Inflammatory macrophage treated with lipopolysaccharide for 4 hours (primary cell): ENCODE measurements around the gene HMG20A.
A peak's percentile ranks its signal among the peaks of the same experiment; 100 is the strongest.

Experiments used
- DNase-seq: peaks from one replicate; pipeline ENCODE4 v3.0.0-alpha.2; 2020

HMG20A gene

GRCh38 chr15:77436822-77437221 lies 16.1 kb downstream of the HMG20A start:
- DNase-seq, result no peak

DNA sequence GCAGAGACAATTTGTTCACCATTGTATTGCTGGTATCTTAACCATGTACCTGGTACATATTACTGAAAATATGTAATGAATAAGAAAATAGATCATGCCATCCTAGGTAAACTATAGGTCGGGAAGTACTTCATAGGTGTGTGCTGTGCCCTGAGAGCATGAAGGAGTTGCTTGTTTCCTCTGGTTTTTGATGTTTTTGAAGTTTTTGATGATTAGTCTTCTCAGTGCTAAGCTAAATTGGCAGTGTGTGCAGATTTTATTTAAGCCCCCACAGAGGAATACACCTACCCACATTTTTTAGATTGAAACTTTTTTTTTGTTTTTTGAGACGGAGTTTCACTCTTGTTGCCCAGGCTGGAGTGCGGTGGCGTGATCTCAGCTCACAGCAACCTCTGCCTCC lies 16.6 kb downstream of the HMG20A start:
- no peak for DNase-seq

- DNase-seq, result no peak
These were observed 19.8 kb downstream of the HMG20A start for GRCh38 chr15:77440378-77440999.

DNA sequence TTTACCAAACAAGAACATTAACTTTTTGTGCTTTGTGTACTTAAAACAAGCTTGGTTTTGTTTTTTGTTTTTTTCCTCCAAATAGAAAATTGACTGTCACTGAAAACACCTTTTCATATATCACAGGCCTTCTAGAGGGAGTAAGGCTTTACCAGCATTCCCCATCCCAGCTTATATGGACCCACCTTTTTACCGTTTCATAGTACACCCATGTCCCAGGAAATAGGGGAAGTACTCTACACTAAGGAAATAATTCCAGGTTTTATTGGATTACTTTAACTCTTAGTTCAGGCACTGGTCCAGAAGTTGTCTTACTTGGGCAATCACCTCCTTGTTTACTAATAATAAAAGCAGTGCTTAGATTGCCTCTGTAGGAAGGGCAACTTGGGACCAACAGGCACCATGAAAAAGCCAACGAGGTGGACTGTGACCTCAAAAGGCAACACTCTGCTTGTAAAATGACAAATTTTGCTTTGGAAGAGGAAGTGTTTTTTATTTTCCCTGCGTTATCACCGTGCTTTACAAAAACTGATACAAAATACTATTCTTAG lies 26.2 kb downstream of the HMG20A start:
- no peak for DNase-seq

DNA sequence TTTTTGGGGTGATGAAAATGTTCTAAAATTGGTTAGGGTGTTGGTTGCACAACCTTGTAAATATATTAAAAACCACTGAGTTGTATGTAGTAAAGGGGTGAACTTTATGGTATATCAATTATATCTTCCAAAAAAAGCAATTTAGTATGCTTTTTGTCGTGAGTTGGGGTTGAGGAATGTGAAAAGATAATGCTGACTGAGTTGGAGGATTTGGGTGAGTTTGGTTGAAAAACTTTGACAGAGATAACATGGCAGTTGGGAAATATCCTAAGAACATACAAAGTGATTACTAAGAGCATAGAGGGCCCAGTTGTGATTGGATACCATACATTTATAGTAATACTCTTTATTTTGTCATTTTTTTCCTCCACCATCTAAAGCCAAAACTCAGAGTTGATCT lies 33.6 kb downstream of the HMG20A start:
- no peak for DNase-seq

- peak; percentile 12 for DNase-seq
These were observed 34.3 kb downstream of the HMG20A start for GRCh38 chr15:77454951-77455350.

DNA sequence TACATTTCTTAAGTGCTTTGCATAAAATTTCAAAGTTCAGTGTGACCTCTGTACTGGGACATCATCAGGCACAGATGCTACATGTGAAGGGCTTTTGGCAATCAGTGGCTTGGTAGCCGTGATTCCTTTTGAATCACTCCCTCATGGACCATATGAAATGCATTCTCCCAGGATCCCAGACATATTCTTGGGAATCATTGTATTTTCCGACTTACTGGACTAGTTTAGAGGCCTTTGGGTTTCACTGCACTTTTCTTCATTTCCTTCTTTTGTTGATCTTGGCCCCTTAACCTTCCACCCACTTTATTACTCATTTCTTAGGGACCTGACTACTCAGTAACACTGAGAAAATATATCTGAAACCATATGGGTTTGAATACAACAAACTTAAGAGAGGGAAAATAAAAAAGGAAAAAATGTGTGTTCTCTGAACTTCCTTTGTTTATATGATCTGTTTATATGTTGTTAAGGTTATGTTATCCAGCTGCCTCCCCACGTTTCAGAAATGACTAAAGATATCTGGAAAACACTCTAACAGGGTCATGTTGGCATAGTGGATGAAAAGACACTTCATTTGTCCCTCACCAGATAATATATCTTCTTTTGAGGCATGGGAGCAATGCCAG lies 35.1 kb downstream of the HMG20A start:
- DNase-seq, result no peak

- no peak for DNase-seq
These were observed 36.1 kb downstream of the HMG20A start for GRCh38 chr15:77456746-77457145.

GRCh38 chr15:77457191-77457904 lies 36.7 kb downstream of the HMG20A start:
- DNase-seq, result no peak

DNA sequence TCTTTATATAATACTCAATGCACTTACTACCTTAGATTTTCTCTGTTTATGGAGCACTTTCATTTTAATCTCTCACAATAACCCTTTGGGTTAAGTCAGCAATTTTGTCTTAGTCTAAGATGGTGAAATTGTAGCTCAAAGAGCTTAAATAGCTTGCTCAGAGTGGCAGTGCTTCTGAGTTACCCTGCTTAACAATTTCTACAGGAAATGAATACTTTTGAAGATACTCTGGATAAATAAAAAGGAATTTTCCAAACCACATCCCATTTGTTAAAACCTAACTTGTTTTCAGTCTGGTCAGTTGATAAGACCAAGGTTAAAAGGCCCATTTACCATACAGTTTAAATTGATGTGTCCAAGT lies 37.2 kb downstream of the HMG20A start:
- no peak for DNase-seq

DNA sequence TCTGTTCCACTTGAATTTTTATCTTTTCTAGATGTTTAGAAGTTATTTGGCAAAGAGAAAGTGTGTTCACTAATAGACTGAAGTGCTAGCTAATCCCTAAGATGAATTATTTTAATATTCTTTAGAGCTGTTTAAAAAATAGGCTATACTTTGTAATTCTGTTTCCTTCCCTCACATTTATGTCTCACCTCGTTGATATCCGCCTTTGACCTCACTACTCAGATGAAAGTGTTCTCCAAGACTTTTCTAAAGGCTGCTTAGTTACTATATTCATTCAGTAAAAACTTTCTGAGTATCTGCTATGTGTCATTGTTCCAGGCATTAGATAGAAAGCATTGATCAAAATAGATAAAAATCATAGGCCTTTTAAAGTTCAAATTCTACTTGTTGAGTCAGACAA lies 38.3 kb downstream of the HMG20A start:
- no peak for DNase-seq

DNA sequence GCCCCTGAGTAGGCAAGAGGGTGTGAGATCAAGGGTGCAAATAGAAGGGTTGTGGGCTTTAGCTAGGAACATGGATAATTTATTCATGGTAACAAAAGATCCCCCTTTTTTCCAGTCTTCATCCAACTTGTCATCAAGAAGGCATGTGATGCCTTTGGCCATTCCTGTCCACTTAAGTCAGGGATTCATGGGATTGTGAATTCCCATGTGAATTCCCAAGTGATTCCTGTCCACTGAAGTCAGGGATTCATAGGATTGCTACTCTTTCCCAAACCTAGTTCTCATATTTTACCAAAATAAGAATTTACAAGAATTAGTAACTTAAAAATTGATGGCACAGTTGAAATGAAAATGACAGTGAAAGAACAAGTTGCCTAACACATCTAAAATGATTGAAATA lies 40.8 kb downstream of the HMG20A start:
- DNase-seq, result no peak

DNA sequence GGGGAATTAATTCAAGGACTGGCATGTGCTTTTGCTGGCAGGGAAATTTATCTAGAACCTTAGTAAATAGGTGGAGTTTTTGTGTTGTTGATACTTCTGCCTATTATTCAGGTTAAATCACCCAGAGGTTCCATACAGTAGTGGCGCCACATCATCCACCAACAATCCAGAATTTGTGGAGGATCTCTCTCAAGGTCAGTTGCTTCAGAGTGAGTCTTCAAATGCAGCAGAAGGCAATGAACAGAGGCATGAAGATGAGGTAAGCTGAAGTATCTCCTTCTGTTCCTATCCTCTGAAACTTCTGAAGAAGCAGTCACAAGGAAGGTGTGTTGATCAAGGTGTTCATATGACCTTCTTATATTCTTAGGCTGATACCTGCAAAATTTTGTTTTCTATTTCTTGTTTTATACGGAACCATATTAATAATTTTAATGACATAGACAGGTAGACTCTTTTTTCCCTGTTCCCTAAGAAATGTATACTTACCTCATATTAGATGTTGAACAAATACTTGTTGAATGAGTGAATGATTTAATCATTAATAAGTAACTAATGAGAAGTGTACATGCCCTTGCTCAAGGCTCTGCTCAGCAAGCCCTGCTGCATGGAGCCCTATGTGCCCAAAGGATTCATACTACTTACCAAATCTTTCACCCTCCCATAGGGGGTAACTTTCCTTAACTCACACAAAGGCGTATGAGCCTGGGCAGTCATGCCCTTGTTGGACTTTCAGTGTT lies 43.6 kb downstream of the HMG20A start:
- DNase-seq, result no peak

DNA sequence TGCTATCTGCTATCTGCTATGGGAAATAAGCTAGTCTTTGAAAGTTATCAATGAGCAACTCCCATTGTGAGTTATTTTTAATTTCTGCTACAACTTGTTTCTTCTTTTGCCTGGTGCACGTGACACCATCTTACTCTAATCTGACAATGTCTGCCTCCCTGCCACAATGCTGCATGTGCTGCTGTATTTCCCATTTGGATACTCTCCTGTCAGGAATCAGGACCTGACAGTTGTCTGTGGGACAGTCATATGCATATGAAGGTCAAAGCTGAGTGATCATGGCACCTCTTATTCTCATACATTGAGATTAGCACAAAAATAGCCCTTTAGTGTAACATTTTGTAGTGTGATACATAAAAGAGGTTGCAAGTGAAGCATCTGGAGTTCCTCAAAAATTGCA lies 45.8 kb downstream of the HMG20A start:
- DNase-seq, result no peak

GRCh38 chr15:77468896-77469295 lies 48.2 kb downstream of the HMG20A start:
- no peak for DNase-seq

DNA sequence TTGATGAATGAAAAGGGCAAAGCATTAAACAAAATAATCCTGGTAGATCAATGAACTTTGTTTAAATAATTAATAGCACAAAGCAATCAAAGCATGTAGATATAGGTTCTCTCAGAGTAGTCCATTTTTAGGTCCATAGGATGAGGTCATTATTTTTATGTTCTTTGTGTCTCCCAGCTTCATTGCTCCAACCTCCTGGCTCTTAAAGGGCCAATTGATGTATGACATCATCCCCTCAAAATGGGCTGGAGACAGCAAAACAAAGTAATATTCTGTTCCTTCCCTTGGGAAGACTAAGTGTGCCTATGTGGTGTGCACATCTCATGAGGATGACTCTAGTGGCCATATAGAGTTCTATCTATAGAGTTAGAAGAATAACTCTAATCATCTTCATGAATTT lies 49.5 kb downstream of the HMG20A start:
- DNase-seq, result no peak

GRCh38 chr15:77473328-77473727 lies 52.6 kb downstream of the HMG20A start:
- DNase-seq, result no peak

GRCh38 chr15:77474310-77474988 lies 53.8 kb downstream of the HMG20A start:
- no peak for DNase-seq

- no peak for DNase-seq
These were observed 54.3 kb downstream of the HMG20A start for GRCh38 chr15:77475001-77475400.

DNA sequence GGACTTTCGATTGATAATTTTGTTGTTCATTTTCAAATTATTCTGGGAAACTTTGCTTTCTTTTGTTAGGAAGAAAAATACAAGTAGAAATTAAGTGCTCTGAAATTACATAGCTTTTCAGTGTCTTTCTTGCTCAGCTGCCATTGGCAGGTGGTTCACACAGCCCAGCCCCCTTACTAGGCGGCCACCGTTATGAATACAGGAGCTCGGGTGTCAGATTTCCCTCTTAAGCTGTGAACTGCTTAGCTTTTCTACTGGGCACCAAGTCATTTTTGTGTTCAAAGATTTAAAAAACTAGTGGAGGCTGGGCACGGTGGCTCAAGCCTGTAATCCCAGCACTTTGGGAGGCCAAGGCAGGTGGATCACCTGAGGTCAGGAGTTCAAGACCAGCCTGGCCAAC lies 55.2 kb downstream of the HMG20A start:
- DNase-seq, result no peak

GRCh38 chr15:77476995-77477394 lies 56.3 kb downstream of the HMG20A start:
- peak; percentile 20 for DNase-seq

DNA sequence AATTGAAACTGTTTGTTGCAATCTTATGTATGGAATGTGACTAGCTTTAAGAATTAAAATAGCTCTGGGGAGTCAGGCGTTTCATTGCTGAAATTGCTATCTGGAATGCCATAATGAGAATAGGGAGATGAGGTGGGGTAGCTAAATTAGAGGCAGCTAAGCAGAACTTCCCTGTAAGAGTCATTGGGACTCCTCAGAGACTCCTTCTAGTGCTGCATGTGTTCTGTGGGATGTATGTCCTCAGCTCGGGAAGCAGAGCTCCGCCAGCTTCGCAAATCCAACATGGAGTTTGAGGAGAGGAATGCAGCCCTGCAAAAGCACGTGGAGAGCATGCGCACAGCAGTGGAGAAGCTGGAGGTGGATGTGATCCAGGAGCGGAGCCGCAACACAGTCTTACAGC lies 57.4 kb downstream of the HMG20A start:
- DNase-seq, result no peak

- no peak for DNase-seq
These were observed 58.3 kb downstream of the HMG20A start for GRCh38 chr15:77479015-77479414.
